K562 (cell line): ENCODE data around the gene CCDC78. TPM values are rescaled to one million over a fixed set of nuclear protein-coding genes. Genes with fewer than 3 reads are reported as not detected.

Experiments
- ATAC-seq: fragments of 200-7000 bp; cut with Tn5 transposase; 3 replicates; pipeline ENCODE4 v1.9.1; 2020; ENCODE audit warnings: moderate library complexity
- BruUV-seq: library from RNA; stranded (reverse); fragments of 400-500 nt; replicated peaks from 2 replicates; lab custom pipeline; 2021; lab: Mats Ljungman, UMichigan
- CTCF ChIA-PET: fragments of 300-600 bp; formaldehyde crosslinking; extraction: SDS; loops from one replicate; lab custom pipeline; 2021; ENCODE audit warnings: low intra/inter-chr PET ratio; lab: Yijun Ruan, JAX
- POLR2A ChIA-PET: fragments of 300-600, 350-650 bp; sonication (Branson Sonifier 250); formaldehyde crosslinking; extraction: SDS; loops from one replicate; lab custom pipeline; 2021; ENCODE audit warnings: antibody characterized with exemption, inconsistent platforms; lab: Yijun Ruan, JAX
- DNase-seq, 4 experiments: peaks; one replicate each; pipeline versions ENCODE4 v3.0.0 to v3.0.0-alpha.2; 2011 to 2018; ENCODE audit warnings: low spot score in 3 of 4, mixed read lengths in 3 of 4; ENCODE audit errors: extremely low read depth in 1 of 4
- FAIRE-seq: peaks from 2 replicates; lab custom pipeline; 2011; peaks lifted over from hg19 to GRCh38; lab: Jason Lieb, UNC
- H2AFZ ChIP-seq: 2 replicates; pipeline ENCODE4 v1.6.0; 2011; ENCODE audit warnings: low read depth, low read length, control low read depth, inconsistent platforms
- H3K27ac ChIP-seq: fragments of 200-600 bp; 3 replicates; pipeline ENCODE4 v1.8.0; 2011; ENCODE audit warnings: low read depth, mild to moderate bottlenecking, control low read depth, inconsistent platforms, low read length, moderate library complexity, mixed read lengths; ENCODE audit errors: extremely low read depth
- H3K27me3 ChIP-seq, 2 experiments: fragments of 300-600 bp in 1 of 2; 2 replicates in 1 of 2; 3 replicates in 1 of 2; pipeline versions ENCODE4 v1.6.0 to v1.8.0; 2011; ENCODE audit warnings: inconsistent platforms in 2 of 2, low read length in 2 of 2, mild to moderate bottlenecking in 1 of 2, mixed read lengths in 1 of 2, moderate library complexity in 1 of 2; ENCODE audit not compliant: control insufficient read depth in 2 of 2, insufficient read depth in 2 of 2
- H3K36me3 ChIP-seq: fragments of 300-600 bp; 3 replicates; pipeline ENCODE4 v1.8.0; 2011; ENCODE audit warnings: mild to moderate bottlenecking, low read length, inconsistent platforms; ENCODE audit not compliant: control insufficient read depth, insufficient read depth
- H3K4me1 ChIP-seq, 2 experiments: fragments of 200-600 bp in 1 of 2; replicated peaks in 1 of 2; 2 replicates in 1 of 2; 3 replicates in 1 of 2; pipeline versions ENCODE4 v1.5.1 to v1.8.0; 2011; ENCODE audit warnings: inconsistent platforms in 2 of 2, low read length in 2 of 2, mild to moderate bottlenecking in 1 of 2, mixed read lengths in 1 of 2, moderate library complexity in 1 of 2; ENCODE audit not compliant: control insufficient read depth in 2 of 2, insufficient read depth in 2 of 2
- H3K4me2 ChIP-seq: 2 replicates; pipeline ENCODE4 v1.6.1; 2011; ENCODE audit warnings: low read length, control low read depth, inconsistent platforms, mixed read lengths; ENCODE audit not compliant: insufficient read depth
- H3K4me3 ChIP-seq: fragments of 200-600 bp; sonication (generic), shearing (Covaris generic); 2 replicates; pipeline ENCODE4 v1.5.1; 2016; ENCODE audit warnings: control low read depth, inconsistent platforms
- H3K79me2 ChIP-seq: fragments of 200-600 bp; 3 replicates; pipeline ENCODE4 v1.8.0; 2011; ENCODE audit warnings: low read length, inconsistent platforms; ENCODE audit not compliant: control insufficient read depth, insufficient read depth
- H3K9ac ChIP-seq, 2 experiments: 2 replicates each; pipeline versions ENCODE4 v1.6.0 to v1.6.1; 2011; ENCODE audit warnings: low read depth in 2 of 2, low read length in 2 of 2, control low read depth in 1 of 2, inconsistent platforms in 1 of 2, mild to moderate bottlenecking in 1 of 2, mixed read lengths in 1 of 2; ENCODE audit not compliant: insufficient read depth in 1 of 2
- H3K9me1 ChIP-seq: one replicate; pipeline ENCODE4 v1.6.0; 2011; ENCODE audit warnings: inconsistent platforms, mild to moderate bottlenecking, low read length, moderate library complexity; ENCODE audit not compliant: control insufficient read depth, insufficient read depth
- H3K9me3 ChIP-seq: replicated peaks from 2 replicates; pipeline ENCODE4 v1.5.1; 2011; ENCODE audit warnings: low read depth, low read length, inconsistent platforms; ENCODE audit not compliant: control insufficient read depth, insufficient read depth
- H4K20me1 ChIP-seq: replicated peaks from 2 replicates; pipeline ENCODE4 v1.6.1; 2011; ENCODE audit warnings: low read length, inconsistent platforms, mixed read lengths; ENCODE audit not compliant: control insufficient read depth, insufficient read depth
- E2F6 ChIP-seq, 2 experiments: IDR thresholded peaks; 2 replicates each; pipeline ENCODE4 v1.6.1; 2011; ENCODE audit warnings: borderline replicate concordance in 1 of 2, control low read depth in 1 of 2, low read depth in 1 of 2, low read length in 1 of 2, mild to moderate bottlenecking in 1 of 2, mixed read lengths in 1 of 2, moderate library complexity in 1 of 2; ENCODE audit not compliant: insufficient read depth in 1 of 2, insufficient read length in 1 of 2, poor library complexity in 1 of 2, severe bottlenecking in 1 of 2; ENCODE audit errors: extremely low read depth in 1 of 2
- RBM15 ChIP-seq: fragments of 200-400 bp; formaldehyde crosslinking; IDR thresholded peaks from 2 replicates; pipeline ENCODE4 v1.6.1; 2018; ENCODE audit warnings: mild to moderate bottlenecking, low read length, moderate library complexity; ENCODE audit not compliant: insufficient read depth
- SP1 ChIP-seq: sonication (generic); formaldehyde crosslinking; IDR thresholded peaks from 2 replicates; pipeline ENCODE4 v1.8.1; 2022; ENCODE audit warnings: mild to moderate bottlenecking, missing genetic modification reagents
- TGIF2 ChIP-seq: sonication (generic); formaldehyde crosslinking; IDR thresholded peaks from 2 replicates; pipeline ENCODE4 v1.8.1; 2022; ENCODE audit warnings: mild to moderate bottlenecking, missing genetic modification reagents, moderate library complexity
- USF1 ChIP-seq: sonication (generic); formaldehyde crosslinking; IDR thresholded peaks from 2 replicates; pipeline ENCODE4 v1.9.0; 2022; ENCODE audit warnings: mild to moderate bottlenecking, missing genetic modification reagents
- ZBTB1 ChIP-seq: sonication (generic); formaldehyde crosslinking; IDR thresholded peaks from 2 replicates; pipeline ENCODE4 v1.8.1; 2023; ENCODE audit warnings: missing genetic modification reagents, low read depth, mild to moderate bottlenecking, borderline replicate concordance
- ZBTB11 ChIP-seq, 3 experiments: fragments of 200-800 bp in 1 of 3; fragments of 250-450 bp in 1 of 3; fragments of 450-650 bp in 1 of 3; sonication (Bioruptor Pico) in 1 of 3; sonication (Bioruptor generic) in 1 of 3; formaldehyde crosslinking in 1 of 3; IDR thresholded peaks; 2 replicates each; pipeline versions ENCODE4 v1.6.1 to v1.8.0; 2016 to 2022; ENCODE audit warnings: mild to moderate bottlenecking in 2 of 3, missing genetic modification characterization in 2 of 3, missing compliant biosample characterization in 1 of 3, moderate library complexity in 1 of 3
- ZNF740 ChIP-seq, 3 experiments: fragments of 200-800 bp in 1 of 3; sonication (Bioruptor generic) in 1 of 3; sonication (generic) in 1 of 3; formaldehyde crosslinking in 1 of 3; IDR thresholded peaks; 2 replicates each; pipeline versions ENCODE4 v1.6.1 to v1.8.0; 2016 to 2022; ENCODE audit warnings: mild to moderate bottlenecking in 2 of 3, missing compliant biosample characterization in 2 of 3, missing genetic modification characterization in 2 of 3, missing genetic modification reagents in 1 of 3
- WGBS: fragments of 100-300 bp; shearing (Covaris generic); methylation state at CpG from one replicate; pipeline ENCODE4 v1.1.6; 2016; ENCODE audit warnings: low coverage, mixed read lengths; ENCODE audit not compliant: insufficient coverage; ENCODE audit errors: missing lambda C conversion rate; 5-methylcytosine and 5-hydroxymethylcytosine counted together
- in situ Hi-C: fragments of 300-500 bp; cut with MboI; formaldehyde crosslinking; loops from 4 replicates; pipeline ENCODE4 v1.15.0; 2018; ENCODE audit warnings: inconsistent platforms, mixed read lengths
- intact Hi-C: fragments of 100-400 bp; cut with micrococcal nuclease; formaldehyde crosslinking; loops from 2 replicates; pipeline ENCODE4 v1.14.2; 2022
- polyA plus RNA-seq, 8 experiments: library from polyadenylated mRNA; depleted of rRNA in 4 of 8; stranded (reverse) in 5 of 8; unstranded in 3 of 8; fragments of >200 nt; fragmentation: Nextera tagmentation in 2 of 8; fragmentation: Illumina TruSeq in 1 of 8; extraction: Ambion mirVana in 2 of 8; extraction: Trizol in 1 of 8; gene quantifications; 2 replicates each; pipeline versions ENCODE4 v1.2.1 to v1.2.3, GENCODE V29; 2011 to 2014; ENCODE audit warnings: inconsistent platforms in 1 of 8, missing spikeins in 1 of 8
- total RNA-seq, 7 experiments: library from RNA; depleted of rRNA in 6 of 7; stranded (reverse); fragments of >200 nt in 6 of 7; fragmentation: Illumina TruSeq in 2 of 7; extraction: Trizol in 2 of 7; gene quantifications; 2 replicates each; pipeline versions ENCODE4 v1.2.1 to v1.2.3, GENCODE V29; 2011 to 2021; ENCODE audit warnings: low replicate concordance in 1 of 7

The CCDC78 gene
- total and polyA plus RNA-seq, 9 of the 15 experiments (the other 6 are each of a cell fraction or from before 2014, with no cell fraction given): 0.24 to 17.7 (median 2.9) TPM

GRCh38 chr16:714558-715476 lies 11.4 kb downstream of the CCDC78 start, which contains the start of gene METRN:
Gene METRN, plus strand, starts transcription at chr16:715118. Its CDS starts 172 bp downstream, at chr16:715290.
- peaks cover 20% of the 10 kb centered on the region for H3K79me2 ChIP-seq
- FAIRE-seq (peak; percentile 60), DNase-seq (peak; percentile 87 to 95 (median 91)), ATAC-seq (peak; percentile 84)
- CTCF ChIA-PET: interaction anchor here (0.9 to 1.3 kb wide), 2 partner anchors 26 to 71 kb away, joined by 3 to 9 read pairs; partner anchors contain the start of gene CIAO3
- 7% methylated on average over 88 of the region's 108 CpGs for WGBS
- intact Hi-C loops: loop anchor here (2.0 to 5.0 kb wide), 2 partner anchors 14 to 92 kb away; no protein-coding TSS in a partner anchor
- no peaks in the 10 kb centered on the region for H3K27me3 ChIP-seq
- H4K20me1 ChIP-seq: peaks cover 7% of the 10 kb centered on the region; the same call in 1 of the 2 replicates
- peaks cover 19% of the 10 kb centered on the region; the same call in 2 of the 3 replicates for H3K36me3 ChIP-seq
- no TSS peak for BruUV-seq
- no peaks in the 10 kb centered on the region for H3K9me3 ChIP-seq
- H3K9me1 ChIP-seq: peaks cover 3% of the 10 kb centered on the region
- H3K4me3 ChIP-seq: peak within 1 kb of the TSS; percentile 68
- POLR2A ChIA-PET: interaction anchor here (0.6 to 1.7 kb wide), 8 partner anchors 11 to 345 kb away, joined by 3 to 5 read pairs (median 4); partner anchors contain the start of genes CCDC78 and WDR24
- H3K4me2 ChIP-seq: peak within 1 kb of the TSS; percentile 77
- peak within 1 kb of the TSS; percentile 42 to 92; a peak in 3 of 4 replicates for H3K9ac ChIP-seq
- peak within 1 kb of the TSS; percentile 75 for H2AFZ ChIP-seq
- H3K4me1 ChIP-seq: peaks cover 12 to 85% of the 10 kb centered on the region in 2 experiments; a peak in 4 of 5 replicates
- peak within 1 kb of the TSS; percentile 35; the same call in 2 of the 3 replicates for H3K27ac ChIP-seq
- in situ Hi-C loops: loop anchor here (5.0 to 10.0 kb wide), 2 partner anchors 72 to 340 kb away; partner anchors contain the start of genes CHTF18 and RPUSD1
- no peak for TF ChIP-seq RBM15
- TF ChIP-seq USF1: no peak
- 0 out of 6 replicates have a peak, but pooled peaks of 1 of the 3 experiments have one; percentile 3 for TF ChIP-seq ZBTB11 (CRISPR knock-in tag; IDR thresholded peaks at IDR 0.05)
- TF ChIP-seq TGIF2: peak; percentile 46; the same call in 1 of the 2 replicates
- peak; percentile 97 for TF ChIP-seq ZNF740 (CRISPR knock-in tag; IDR thresholded peaks at IDR 0.05)
- peak in 1 of 2 experiments; percentile 93; a peak in 2 of 4 replicates for TF ChIP-seq ZNF740 (tag; IDR thresholded peaks at IDR 0.05)
- peak; percentile 54; the same call in 1 of the 2 replicates for TF ChIP-seq SP1
- peak; percentile 84 to 91 for TF ChIP-seq E2F6 (IDR thresholded peaks at IDR 0.05; ENCODE audit: borderline replicate concordance in 1 of 2, extremely low read depth in 1 of 2, insufficient read depth in 1 of 2, insufficient read length in 1 of 2, low read depth in 1 of 2, low read length in 1 of 2, poor library complexity in 1 of 2, severe bottlenecking in 1 of 2)
- TF ChIP-seq ZBTB1: 0 out of 2 replicates have a peak, but pooled peaks have one; percentile 31
